GM13976 (cell line): Measurements from ENCODE around the gene GCAT.

Experiments used
- DNase-seq: peaks from one replicate; pipeline ENCODE4 v3.0.0; 2012; ENCODE audit warnings: low spot score
- in situ Hi-C: fragments of 300-500 bp; cut with MboI; formaldehyde crosslinking; loops from one replicate; pipeline ENCODE4 v1.12.0; 2022; ENCODE audit warnings: low sequenced_read_pairs, mixed read lengths, inconsistent platforms; ENCODE audit not compliant: unreplicated experiment
- TF ChIP-seq, protein P1 (sequence below): IDR thresholded peaks from 2 replicates; pipeline ENCODE4 v1.5.1; 2012; ENCODE audit warnings: borderline replicate concordance, mild to moderate bottlenecking; ENCODE audit not compliant: insufficient read depth; ENCODE audit errors: extremely low read depth, missing control alignments, control extremely low read depth

The GCAT gene

DNA sequence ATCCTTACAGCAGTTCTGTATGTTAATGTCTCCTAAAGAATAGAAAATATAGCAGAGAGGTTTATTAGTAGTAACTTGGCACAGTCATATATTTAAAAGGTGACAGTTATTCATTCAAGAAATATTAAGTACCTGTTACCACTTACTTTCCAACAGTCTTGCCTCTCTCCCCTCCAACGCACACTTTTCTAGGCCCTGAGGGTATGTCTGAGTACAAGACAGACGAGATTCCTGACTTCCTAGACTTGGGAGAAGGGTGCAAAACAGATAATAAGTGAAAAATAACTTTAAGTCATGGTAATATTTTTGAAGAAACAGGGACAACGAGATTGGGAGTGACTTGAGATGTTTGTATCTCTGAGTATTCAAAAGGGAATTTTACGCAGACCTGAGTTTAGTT is 43.1 kb downstream of the GCAT start:
- in situ Hi-C loops = no loop called here
- TF ChIP-seq, protein P1, sequence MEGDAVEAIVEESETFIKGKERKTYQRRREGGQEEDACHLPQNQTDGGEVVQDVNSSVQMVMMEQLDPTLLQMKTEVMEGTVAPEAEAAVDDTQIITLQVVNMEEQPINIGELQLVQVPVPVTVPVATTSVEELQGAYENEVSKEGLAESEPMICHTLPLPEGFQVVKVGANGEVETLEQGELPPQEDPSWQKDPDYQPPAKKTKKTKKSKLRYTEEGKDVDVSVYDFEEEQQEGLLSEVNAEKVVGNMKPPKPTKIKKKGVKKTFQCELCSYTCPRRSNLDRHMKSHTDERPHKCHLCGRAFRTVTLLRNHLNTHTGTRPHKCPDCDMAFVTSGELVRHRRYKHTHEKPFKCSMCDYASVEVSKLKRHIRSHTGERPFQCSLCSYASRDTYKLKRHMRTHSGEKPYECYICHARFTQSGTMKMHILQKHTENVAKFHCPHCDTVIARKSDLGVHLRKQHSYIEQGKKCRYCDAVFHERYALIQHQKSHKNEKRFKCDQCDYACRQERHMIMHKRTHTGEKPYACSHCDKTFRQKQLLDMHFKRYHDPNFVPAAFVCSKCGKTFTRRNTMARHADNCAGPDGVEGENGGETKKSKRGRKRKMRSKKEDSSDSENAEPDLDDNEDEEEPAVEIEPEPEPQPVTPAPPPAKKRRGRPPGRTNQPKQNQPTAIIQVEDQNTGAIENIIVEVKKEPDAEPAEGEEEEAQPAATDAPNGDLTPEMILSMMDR = no peak
- no peak for DNase-seq

DNA sequence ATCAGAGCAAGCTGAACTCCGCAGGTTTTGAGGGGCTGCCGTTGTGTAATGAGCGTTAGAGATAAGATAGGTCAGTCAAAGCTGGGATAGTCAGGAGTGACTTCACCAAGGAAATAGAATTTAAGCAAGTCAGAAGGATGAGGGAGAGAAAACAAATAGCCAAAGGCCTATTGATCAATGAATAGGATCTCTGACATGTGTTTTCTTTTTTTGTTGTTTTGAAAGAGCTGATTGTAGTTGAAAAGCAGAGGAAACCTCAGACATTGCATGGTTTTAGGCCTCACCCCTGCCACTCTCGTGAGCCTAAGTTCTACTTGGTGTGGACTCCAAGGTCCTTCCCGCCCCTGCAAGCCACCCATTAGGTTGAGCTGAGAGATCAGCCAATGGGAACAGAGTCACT is 44.7 kb downstream of the GCAT start:
- in situ Hi-C loops = no loop called here
- no peak for DNase-seq
- TF ChIP-seq, protein P1 = no peak

DNA sequence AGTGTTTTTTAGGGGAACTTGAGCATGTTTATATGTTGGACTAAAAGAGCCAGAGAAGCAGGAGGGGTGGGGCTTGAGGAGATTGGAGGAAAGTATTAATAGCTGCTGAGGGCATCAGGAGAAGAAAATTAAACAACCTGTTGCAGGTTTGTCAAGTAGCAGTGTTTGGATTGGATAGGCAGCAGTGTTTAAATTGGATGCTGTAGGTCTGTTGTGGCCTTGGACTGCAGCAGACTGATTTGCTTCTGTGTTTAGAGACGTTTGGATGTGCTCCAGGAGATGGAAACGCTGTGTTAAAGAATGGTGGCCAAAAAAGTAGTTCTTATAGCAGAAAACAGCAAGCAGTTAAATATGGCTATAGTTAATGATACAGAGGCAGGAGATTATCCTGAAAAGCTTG is 47.2 kb downstream of the GCAT start:
- TF ChIP-seq, protein P1 = no peak
- in situ Hi-C loops = no loop called here
- no peak for DNase-seq

DNA sequence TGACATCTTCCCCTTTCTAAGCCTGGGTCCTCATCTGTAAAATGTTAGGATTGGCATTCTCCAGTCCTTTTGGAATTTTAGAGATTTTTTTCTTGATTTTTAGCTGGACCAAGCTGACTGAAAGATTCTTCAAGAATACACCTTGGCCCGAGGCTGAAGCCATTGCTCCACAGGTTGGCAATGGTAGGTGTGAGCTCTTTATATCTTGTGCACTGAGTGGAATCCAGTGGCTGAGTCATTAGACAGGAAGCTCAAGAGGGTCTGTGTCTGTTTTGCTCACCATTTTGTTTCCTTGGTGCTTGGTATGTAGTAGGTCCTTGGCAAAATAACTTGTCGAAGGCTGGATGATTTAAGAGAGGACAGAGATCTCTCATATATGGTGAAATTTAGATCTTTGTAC is 47.7 kb downstream of the GCAT start:
- no peak for DNase-seq
- in situ Hi-C loops = no loop called here
- TF ChIP-seq, protein P1 = no peak

DNA sequence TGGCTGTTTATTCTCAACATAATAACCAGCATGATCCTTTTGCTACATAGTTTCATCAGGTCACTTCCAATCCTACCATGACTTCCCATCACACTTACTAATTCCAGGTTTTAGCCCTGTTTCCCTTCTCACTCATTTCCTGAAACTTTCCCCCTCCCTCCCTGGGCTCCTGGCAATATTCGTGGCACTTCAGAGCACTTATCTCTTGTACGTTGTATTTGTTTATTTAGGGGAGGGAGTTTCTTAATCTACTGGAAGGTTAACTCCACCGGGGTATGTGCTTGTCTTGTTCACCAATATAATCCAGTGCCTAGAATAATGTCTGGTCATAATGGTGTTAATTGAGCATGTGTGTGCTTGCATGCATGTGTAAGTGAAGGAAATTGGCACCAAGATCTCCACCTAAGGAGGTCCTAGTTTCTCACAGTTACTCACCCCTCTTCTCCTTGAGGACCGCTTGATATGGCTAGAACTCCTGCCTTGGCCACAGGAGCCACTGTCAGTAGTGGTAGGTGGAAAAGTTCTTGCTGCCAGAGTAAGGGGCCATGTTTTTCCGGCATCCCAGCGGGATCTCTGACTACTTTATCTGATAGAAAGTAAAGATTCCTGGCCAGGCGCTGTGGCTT is 53.2 kb downstream of the GCAT start:
- in situ Hi-C loops = no loop called here
- DNase-seq = no peak
- TF ChIP-seq, protein P1 = no peak

DNA sequence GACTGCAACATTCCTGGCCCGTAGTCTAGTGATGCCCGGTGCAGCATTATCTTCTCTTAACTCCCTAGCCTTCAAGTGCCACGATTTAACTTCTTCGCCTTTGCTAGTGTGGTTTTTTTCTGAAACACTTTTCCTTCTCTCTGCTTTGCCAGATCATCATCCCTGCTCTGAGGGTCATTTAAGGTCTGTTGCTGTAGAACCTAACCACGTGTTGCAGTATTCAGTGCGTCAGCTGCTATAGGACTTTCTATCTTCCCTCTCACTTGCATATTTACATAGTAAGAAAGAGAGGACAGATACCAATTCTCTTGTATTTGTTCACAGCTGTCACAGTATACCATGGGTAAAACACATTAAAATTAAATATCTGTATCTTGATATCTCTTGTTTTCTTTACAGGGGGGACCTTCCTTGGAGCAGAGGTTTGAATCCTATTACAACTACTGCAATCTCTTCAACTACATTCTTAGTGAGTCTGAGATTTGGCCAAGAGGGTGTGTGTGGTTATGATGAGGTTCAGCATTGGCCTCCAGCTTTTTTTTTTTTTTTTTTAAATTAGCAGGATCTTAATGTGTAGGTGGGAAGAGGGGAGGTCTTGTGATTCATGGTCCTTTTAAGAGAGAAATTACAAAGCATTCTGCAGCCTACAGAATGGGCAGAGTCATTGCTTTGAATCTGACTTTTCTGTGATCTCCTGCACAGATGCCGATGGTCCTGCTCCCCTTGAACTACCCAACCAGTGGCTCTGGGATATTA is 55.0 kb downstream of the GCAT start:
- TF ChIP-seq, protein P1 = no peak
- no peak for DNase-seq
- in situ Hi-C loops = no loop called here
